HG03064 (cell line): ENCODE results near the gene ZNF215.
"Not testable (repeated sequence)": the region's sequence is repeated elsewhere in the genome, so short reads cannot be mapped to it uniquely, and the experiment has no call there.

Source experiments
- ATAC-seq: cut with Tn5 transposase; IDR thresholded peaks from one replicate; pipeline ENCODE4 v1.9.1; 2021; ENCODE audit warnings: low read depth; ENCODE audit not compliant: unreplicated experiment

ZNF215 gene

DNA sequence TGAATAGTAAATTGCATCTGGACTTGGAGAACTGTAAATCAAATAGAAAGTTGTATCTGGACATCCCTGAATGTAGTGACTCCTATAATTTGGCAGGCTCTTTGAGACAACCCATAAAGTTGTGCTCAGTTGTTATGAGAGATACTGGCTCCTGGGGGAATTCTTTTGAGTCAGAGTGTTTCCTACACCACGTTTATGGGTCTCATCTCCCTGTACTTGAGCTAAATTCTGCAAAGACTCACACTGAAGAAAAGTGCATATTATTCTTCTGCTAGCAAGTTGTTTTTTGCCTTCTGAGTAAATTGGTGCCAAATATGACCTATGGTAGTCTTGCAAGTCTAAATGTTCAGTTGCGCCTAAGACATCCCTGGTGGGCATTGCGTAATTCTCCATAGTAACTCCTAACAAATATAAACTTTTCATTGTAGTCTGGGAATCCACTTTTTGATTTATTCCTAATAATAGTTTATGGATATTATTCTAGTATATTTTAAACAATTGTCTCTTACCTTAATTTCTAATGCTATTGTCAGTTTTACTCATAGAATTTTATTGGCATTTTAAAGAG is 5.0 kb downstream of the ZNF215 start:
- ATAC-seq = no peak

DNA sequence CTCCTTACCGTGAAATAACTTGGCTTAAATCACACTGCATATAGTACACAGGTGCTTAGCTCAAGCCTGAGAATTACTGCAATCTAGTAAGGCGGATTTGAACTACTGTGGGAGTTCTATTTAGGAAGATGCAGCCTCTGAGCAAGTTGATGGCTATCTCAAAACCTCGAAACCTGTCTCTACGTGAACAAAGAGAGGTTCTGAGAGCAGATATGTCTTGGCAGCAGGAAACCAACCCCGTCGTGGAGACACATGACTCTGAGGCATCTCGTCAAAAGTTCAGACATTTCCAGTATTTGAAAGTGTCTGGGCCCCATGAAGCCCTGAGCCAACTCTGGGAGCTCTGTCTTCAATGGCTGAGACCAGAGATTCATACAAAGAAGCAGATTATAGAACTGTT is 5.9 kb downstream of the ZNF215 start:
- ATAC-seq = no peak

- ATAC-seq = no peak
Observed at GRCh38 chr11:6941970-6942369, 15.7 kb downstream of the ZNF215 start.

DNA sequence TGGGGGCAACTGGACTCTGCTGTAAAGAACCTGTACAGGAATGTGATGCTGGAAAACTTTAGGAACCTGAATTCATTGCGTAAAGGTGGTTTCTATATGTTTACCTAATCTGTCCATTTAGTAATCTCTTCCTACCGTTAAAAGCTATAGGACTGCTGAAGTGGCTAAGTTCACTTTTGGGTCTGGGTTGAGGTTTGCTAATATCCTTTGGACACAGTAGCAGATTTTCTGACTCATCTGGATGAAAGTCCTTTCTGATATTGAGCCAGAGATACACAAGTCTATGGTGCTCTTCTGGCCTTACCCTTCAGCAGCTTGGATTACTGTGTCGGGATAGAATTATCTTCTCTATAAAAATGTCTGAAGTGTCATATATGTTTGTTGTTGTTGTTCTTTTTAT is 16.9 kb downstream of the ZNF215 start:
- ATAC-seq = no peak

- ATAC-seq = not testable (repeated sequence)
Observed at GRCh38 chr11:6954248-6954647, 28.0 kb downstream of the ZNF215 start.

DNA sequence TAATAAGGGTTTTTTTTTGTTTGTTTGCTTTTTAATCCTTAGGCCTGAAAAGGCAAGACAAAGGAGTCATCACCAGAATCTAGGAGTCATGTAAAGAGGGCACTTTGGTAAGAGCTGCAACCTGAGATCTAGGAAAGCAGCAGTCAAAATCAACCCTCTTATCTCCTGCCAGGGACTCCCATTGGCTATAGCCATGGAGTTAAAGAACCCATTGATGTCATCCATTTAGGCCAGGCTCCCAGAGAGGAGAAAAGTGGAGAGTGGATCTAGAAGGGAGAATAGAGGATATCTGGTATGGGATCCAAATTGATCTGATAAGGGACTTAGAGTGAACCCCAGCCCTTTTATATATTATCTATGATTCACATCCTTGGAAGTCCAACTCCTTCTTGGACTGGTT is 35.9 kb downstream of the ZNF215 start:
- no peak for ATAC-seq

GRCh38 chr11:6962673-6963072 is 36.4 kb downstream of the ZNF215 start:
- ATAC-seq = no peak

DNA sequence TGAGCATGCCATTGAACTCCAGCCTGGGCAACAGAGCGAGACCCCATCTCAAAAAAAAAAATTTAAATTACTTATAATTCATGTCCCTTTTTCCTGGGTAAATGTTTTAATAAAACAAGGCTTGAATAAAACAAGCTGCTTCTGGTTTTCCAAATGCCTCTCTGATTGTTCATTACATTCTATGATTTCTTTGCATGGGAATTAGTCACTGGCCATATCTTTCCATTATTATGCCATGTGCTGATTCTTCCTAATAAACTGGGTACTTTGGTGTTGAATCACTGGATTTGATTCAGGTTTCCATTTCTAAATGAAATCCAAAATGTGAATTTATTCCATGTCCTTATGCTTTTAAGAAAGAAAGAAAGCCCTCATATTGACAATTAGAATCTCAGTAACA is 42.6 kb downstream of the ZNF215 start:
- no peak for ATAC-seq

DNA sequence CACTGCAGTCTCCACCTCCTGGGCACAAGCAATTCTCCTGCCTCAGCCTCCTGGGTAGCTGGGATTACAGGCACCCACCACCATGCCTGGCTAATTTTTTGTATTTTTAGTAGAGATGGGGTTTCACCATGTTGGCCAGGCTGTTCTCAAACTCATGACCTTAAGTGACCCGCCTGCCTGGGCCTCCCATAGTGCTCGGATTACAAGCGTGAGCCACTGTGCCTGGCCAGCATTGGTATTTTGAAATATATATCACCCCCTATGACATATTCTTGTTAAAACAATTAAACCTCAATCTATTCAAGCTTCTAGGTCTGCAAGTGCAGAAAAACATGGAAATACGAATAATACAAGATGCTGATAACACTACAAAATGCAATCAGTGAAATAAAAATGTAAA is 43.6 kb downstream of the ZNF215 start:
- not testable (repeated sequence) for ATAC-seq

DNA sequence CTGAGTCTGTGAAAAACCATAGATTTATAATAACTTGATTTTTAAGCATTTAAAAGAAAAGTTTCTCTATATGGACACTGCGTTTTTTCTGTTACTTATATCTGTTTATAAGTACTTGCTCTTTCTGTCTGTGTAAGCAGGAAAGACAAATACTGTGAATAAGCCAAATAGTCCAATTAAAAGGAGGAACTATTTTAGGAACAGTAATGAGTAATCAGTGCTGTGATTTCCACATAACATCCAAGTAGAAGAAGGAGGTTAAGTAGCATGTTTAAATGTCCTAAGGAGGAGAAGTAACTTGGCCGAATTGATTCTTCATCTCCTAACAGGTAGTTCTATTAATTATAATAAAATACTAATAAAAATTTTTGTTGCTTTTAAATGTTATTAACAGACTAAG is 53.1 kb downstream of the ZNF215 start:
- ATAC-seq = no peak

GRCh38 chr11:6986487-6986886 is 60.3 kb downstream of the ZNF215 start:
- ATAC-seq = no peak

DNA sequence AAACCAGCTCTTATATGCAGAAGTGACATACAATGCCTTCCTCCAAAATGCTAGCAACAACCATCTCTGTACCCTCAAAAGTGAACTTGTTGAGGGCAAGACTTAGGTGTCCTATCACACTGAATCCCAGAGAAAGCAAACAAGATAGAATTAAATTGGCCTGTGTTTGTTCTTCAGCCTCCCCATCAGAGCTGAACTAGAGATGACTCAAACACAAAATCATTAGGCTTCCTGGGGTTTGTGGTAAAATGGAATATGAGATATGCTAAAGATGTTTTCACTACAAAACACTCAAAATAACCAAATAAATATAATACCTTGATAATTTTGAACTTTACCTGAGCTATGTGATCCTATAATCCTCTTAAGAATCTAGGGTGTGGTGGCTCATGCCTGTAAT is 62.3 kb downstream of the ZNF215 start:
- ATAC-seq = no peak

GRCh38 chr11:6991227-6991626 is 65.0 kb downstream of the ZNF215 start:
- no peak for ATAC-seq

DNA sequence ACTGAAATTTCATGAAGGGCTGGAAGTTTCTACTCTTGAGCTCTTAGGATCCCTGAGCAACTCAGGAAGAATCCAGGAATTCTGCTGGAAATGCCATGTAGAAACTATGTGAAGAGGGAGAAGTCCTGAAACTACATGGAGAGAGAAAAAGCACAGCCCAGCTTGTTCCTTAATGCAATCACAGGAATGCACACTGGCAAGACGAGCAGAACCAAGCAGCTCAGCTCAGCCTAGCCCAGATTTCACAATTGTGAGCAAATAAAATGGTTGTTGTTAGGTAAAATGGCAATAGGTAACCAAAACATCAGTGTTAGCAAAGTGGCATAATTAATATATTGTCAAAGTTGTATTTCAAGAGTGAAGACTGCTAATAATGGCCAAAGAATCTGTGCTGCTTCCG is 65.8 kb downstream of the ZNF215 start:
- no peak for ATAC-seq

- no peak for ATAC-seq
Observed at GRCh38 chr11:6992457-6993417, 66.5 kb downstream of the ZNF215 start.

DNA sequence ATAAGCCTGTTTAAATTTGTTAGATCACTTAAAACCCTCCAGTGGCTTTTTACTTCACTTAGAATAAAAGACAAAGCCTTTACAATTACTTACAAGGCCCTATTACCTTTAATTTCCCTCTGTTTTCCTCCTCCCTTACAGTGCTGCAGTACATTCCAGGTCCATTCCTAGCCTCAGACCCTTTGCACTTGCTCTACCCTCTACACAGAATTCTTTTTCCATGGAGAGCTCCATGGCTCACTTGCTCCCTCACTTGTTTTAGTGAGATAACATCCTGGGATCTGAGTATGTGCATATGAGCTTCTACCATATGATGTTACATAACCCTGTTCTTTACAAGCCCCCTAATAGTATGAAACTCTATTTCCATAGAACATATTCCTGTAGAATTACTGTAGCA is 69.5 kb downstream of the ZNF215 start:
- ATAC-seq = no peak

GRCh38 chr11:7004482-7004881 is 78.3 kb downstream of the ZNF215 start:
- ATAC-seq = no peak
